Small intestine (tissue), 7 donors: Measurements from ENCODE around the gene AIRE. TPM values are rescaled to one million over a fixed set of nuclear protein-coding genes. Genes with fewer than 3 reads are reported as not detected.

ENCODE experiments used
- DNase-seq, 2 donors: peaks; one replicate each; pipeline versions ENCODE4 v3.0.0 to v3.0.0-alpha.2; 2013
- FAIRE-seq: peaks from 2 replicates; lab custom pipeline; 2012; peaks lifted over from hg19 to GRCh38; lab: Jason Lieb, UNC
- H3K27ac ChIP-seq, 3 donors: one replicate each; pipeline ENCODE4 v1.5.1; 2013; ENCODE audit warnings: low read length in 2 of 3, mild to moderate bottlenecking in 2 of 3, control low read depth in 1 of 3, inconsistent platforms in 1 of 3, low read depth in 1 of 3, moderate library complexity in 1 of 3
- H3K27me3 ChIP-seq, 3 donors: one replicate each; pipeline ENCODE4 v1.6.1; 2013; ENCODE audit warnings: low read length in 3 of 3, inconsistent platforms in 1 of 3; ENCODE audit not compliant: control insufficient read depth in 3 of 3, insufficient read depth in 3 of 3
- H3K36me3 ChIP-seq, 3 donors: one replicate each; pipeline ENCODE4 v1.6.1; 2013; ENCODE audit warnings: low read length in 3 of 3, inconsistent platforms in 1 of 3, low read depth in 1 of 3, mild to moderate bottlenecking in 1 of 3, moderate library complexity in 1 of 3; ENCODE audit not compliant: control insufficient read depth in 3 of 3, insufficient read depth in 2 of 3
- H3K4me1 ChIP-seq, 3 donors: one replicate each; pipeline ENCODE4 v1.6.1; 2013; ENCODE audit warnings: low read length in 2 of 3, inconsistent platforms in 1 of 3, low read depth in 1 of 3, mild to moderate bottlenecking in 1 of 3, moderate library complexity in 1 of 3; ENCODE audit not compliant: control insufficient read depth in 3 of 3, insufficient read depth in 2 of 3
- H3K4me3 ChIP-seq, 3 donors: one replicate each; pipeline ENCODE4 v1.5.1; 2013; ENCODE audit warnings: low read length in 3 of 3, control low read depth in 1 of 3, inconsistent platforms in 1 of 3, low read depth in 1 of 3, mild to moderate bottlenecking in 1 of 3, moderate library complexity in 1 of 3
- H3K9me3 ChIP-seq, 2 donors: one replicate each; pipeline ENCODE4 v1.6.1; 2013; ENCODE audit warnings: low read depth in 1 of 2, low read length in 1 of 2; ENCODE audit not compliant: control insufficient read depth in 2 of 2, insufficient read depth in 1 of 2
- WGBS, 3 donors: extraction: QIAGEN DNeasy Blood & Tissue Kit; methylation state at CpG; one replicate each; pipeline ENCODE4 v1.1.7; 2013; 5-methylcytosine and 5-hydroxymethylcytosine counted together
- polyA plus RNA-seq, 4 donors: library from polyadenylated mRNA; stranded (reverse) in 3 of 4; unstranded in 1 of 4; fragments of 200-250 nt in 3 of 4; fragments of 120-200 nt in 1 of 4; gene quantifications; one replicate each; pipeline versions ENCODE4 v1.2.1 to v1.2.3, GENCODE V29; 2013
- donor health status: healthy with polysubstance abuse.
- donor health status: control.
- donor health status: control.
- donor health status: Bipolar disorder and iron deficiency.
- donor health status: healthy.

The AIRE gene
- polyA plus RNA-seq, 4 donors = 0.06 to 7.0 TPM; not detected in 2

DNA sequence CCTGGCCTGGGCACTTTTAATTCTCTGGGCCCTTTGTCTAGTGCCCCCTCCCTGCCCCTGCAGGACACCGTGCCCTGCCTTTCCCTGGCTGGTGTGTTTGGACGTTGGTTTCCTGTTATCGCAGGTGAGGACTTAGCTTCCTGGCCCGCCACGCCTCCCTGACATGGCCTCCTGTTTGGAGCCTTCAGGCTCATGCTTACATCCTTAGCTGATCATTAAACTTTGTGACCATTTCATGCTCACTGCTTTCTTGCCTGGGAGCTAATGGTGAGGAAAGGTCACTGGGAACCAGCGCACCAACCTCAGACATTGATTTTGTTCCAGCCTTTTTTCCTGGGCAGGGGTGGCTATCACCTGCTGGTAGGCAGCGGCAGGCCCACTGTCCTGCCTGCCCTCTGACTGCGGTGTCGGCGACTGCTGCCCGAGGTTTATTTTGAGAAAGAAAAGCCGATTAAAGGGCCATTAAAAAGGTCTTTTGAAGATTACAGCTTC is 17.9 kb downstream of the AIRE start:
- H3K27me3 ChIP-seq = no peaks in the 10 kb centered on the region
- DNase-seq = peak; percentile 93 to 97
- peaks cover 2 to 52% (median 5%) of the 10 kb centered on the region in 3 donors for H3K36me3 ChIP-seq
- no peaks in the 10 kb centered on the region for H3K9me3 ChIP-seq
- H3K4me1 ChIP-seq = peaks cover 10 to 52% (median 11%) of the 10 kb centered on the region in 3 donors
- 21 to 55% (median 25%) methylated on average over 12 of the region's 12 CpGs for WGBS, 3 donors
- H3K4me3 ChIP-seq = no peak overlapping the region
- H3K27ac ChIP-seq = peak overlapping the region; percentile 83 to 95 (median 84)
- no peak for FAIRE-seq

DNA sequence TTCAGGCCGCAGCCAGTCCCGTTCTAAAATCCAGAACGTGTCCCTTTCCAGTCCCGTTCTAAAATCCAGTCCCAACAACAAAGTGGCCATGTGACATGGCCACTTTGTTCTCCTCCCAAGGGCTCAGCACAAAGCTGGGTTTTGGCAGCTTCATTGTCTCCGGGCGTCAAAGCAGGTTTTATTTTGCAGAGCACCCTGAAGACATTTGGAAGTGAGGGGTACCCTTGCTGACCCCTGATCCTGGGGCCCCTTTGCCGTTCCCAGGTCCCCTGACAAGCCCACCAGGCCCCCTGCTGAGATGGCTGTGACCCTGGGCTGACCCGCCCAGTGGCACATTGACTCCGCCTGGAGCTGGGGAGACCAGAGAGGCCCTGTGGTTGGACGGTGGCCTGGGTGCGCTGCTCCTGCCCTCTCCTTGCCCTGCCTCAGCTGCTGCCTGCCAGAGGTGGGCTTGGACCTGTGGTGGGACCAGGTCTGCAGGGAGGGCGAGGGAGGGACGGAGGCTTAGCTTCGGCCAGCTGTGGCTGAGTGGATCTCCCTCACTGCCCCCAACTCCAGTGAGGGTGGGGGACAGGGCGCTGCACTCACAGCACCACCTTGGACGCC is 18.4 kb downstream of the AIRE start:
- DNase-seq (peak; percentile 22 to 39), FAIRE-seq (no peak)
- H3K4me3 ChIP-seq = no peak overlapping the region
- peaks cover 10 to 50% (median 11%) of the 10 kb centered on the region in 3 donors for H3K4me1 ChIP-seq
- H3K36me3 ChIP-seq = peaks cover 2 to 58% (median 5%) of the 10 kb centered on the region in 3 donors
- 48 to 65% (median 50%) methylated on average over 14 to 16 of the region's 16 CpGs for WGBS, 3 donors
- H3K9me3 ChIP-seq = no peaks in the 10 kb centered on the region
- no peaks in the 10 kb centered on the region for H3K27me3 ChIP-seq
- peak overlapping the region; percentile 83 to 95 (median 84) for H3K27ac ChIP-seq

DNA sequence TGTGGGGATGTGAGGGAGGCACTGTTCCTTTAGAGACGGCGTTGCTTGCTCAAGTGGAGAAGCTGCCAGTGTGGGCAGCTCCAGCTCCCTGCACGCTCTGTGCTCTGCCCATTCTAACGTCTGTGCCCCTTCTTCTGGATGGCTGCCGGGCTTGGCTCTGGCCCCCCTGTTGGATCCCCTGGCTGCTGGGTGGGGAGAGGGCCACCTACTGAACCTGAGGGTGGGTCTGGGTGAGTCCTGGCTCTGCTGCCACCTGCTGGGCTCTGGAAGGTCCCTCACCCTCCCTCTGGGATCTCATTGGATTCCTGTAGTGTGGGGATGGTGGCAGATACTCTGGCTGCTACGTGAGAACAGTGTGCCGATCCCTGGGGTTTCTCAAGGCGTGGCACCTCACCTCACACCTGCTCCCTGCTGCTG is 19.2 kb downstream of the AIRE start:
- H3K36me3 ChIP-seq = peaks cover 2 to 66% (median 5%) of the 10 kb centered on the region in 3 donors
- H3K27me3 ChIP-seq = no peaks in the 10 kb centered on the region
- H3K9me3 ChIP-seq = no peaks in the 10 kb centered on the region
- peaks cover 10 to 45% (median 11%) of the 10 kb centered on the region in 3 donors for H3K4me1 ChIP-seq
- H3K4me3 ChIP-seq = no peak overlapping the region
- peak overlapping the region; percentile 17 to 95 (median 84) for H3K27ac ChIP-seq
- DNase-seq (peak; percentile 60 to 79), FAIRE-seq (no peak)
- WGBS, 3 donors = 43 to 54% (median 53%) methylated on average over 8 of the region's 8 CpGs

DNA sequence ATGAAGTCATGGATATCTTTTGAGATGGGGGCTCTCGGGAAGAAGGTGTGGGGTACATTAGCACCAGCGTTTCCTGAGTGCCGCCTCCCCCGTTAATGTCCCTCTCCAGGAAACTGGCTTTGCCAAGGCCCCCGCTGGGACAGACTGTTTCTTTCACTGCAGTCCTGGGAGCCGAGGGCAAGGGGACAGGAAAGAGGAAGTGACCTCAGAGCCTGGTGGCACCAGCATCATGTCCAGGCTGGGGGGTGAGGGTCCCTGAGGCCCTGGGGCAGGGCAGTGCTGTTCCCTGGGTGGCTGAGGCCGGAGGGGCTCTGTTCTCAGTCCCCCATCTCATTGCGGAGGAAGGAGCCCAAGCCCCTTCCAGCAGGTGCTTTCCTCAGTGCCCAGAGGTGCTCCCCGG is 20.0 kb downstream of the AIRE start:
- no peak for FAIRE-seq
- Histone ChIP-seq H3K9me3 (no peaks in the 10 kb centered on the region), H3K4me1 (peaks cover 10 to 45% (median 11%) of the 10 kb centered on the region in 3 donors), H3K36me3 (peaks cover 2 to 74% (median 5%) of the 10 kb centered on the region in 3 donors), H3K4me3 (no peak overlapping the region), H3K27ac (no peak overlapping the region), H3K27me3 (no peaks in the 10 kb centered on the region)
- no peak for DNase-seq
- 78 to 85% (median 83%) methylated on average over 8 to 9 of the region's 9 CpGs for WGBS, 3 donors

DNA sequence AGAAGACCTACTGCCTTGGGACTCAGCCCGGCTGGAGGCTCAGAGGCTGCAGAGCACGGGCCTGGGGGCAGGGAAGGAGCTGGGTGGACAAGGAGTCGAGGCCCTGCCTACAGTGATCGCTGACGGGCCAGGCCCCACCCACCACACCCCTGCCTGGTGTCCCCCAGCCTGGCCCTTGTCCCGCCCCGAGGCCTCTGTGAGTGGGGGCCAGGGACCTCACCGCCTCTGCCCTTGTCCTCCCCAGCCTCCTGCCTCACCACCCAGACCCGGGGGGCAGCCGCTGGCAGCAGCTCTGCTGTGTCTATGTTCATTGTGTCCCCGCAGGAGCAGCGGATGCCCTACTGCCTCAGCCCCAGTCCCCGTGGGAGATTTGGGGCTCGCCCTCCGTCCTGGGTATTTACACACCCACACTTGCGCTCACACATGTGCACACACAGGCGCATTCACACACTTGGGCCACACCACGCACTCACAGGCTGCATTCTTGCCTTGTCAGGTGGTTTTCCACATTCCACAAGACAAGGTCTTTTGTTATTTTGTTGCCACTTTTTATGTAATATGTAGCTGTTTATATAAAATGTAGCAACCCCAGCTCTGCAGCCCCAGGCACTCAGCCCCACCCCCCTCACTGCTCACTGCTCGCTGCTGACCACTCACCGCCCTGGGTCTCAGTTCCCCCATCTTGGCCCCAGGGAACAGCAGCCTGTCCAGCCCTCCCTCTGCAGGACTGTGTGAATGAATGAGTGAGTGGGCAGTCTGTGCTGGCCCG is 21.4 kb downstream of the AIRE start:
- Histone ChIP-seq H3K27ac (no peak overlapping the region), H3K4me3 (no peak overlapping the region), H3K4me1 (peaks cover 8 to 37% (median 11%) of the 10 kb centered on the region in 3 donors), H3K36me3 (peaks cover 11 to 81% (median 12%) of the 10 kb centered on the region in 3 donors), H3K27me3 (no peaks in the 10 kb centered on the region), H3K9me3 (no peaks in the 10 kb centered on the region)
- 86 to 93% (median 90%) methylated on average over 16 to 21 of the region's 21 CpGs for WGBS, 3 donors
- DNase-seq = no peak
- no peak for FAIRE-seq

DNA sequence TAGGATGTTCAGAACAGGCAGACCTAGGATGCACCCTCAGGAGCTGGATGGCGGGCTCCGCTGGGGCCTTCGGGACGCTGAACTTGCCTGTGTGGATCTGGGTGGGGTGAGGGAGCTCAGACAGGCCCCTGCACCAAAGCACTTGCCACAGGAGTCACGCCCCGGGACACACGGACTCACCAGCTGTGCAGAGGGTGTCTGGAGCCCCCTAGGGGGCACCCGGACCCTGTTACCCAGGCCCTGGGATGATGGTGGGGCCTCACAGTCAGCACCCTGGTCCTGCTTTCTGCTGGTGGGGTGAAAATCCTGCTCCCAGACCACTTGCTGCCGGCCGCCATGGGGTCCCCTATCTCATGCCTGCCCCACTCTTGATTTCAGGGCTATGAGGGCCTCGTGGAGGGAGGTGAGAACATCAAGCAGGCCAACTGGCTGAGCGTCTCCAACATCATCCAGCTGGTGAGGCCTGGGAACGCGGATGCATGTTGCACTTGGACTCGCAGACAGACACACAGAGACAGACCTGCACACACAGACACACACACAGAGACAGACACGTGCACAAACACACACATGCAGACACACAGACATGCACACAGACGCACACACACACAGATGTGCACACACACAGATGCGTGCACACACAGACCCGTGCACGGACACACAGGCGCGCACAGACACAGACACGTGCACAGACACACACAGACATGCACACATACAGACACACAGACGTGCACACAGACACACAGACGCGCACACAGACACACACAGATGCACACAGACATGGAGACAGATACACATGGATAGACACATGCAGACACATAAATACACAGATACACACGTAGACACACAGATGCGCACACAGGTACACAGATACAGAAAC is 25.2 kb downstream of the AIRE start:
- no peak for FAIRE-seq

DNA sequence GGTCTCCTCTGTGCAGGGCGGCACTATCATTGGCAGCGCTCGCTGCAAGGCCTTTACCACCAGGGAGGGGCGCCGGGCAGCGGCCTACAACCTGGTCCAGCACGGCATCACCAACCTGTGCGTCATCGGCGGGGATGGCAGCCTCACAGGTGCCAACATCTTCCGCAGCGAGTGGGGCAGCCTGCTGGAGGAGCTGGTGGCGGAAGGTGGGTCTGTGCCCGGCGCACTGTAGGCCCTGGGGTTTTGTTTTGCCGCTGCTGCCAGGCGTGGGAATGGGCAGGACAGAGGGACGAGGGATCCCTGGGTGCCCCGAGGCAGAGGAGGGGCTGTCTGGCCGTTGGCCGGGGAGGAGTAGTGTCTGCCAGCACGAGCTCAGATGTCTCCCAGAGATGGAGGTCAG is 26.4 kb downstream of the AIRE start:
- no peak for FAIRE-seq
- Histone ChIP-seq H3K4me3 (no peak overlapping the region), H3K27ac (no peak overlapping the region), H3K9me3 (no peaks in the 10 kb centered on the region), H3K4me1 (no peaks in the 10 kb centered on the region), H3K36me3 (peaks cover 22 to 99% (median 28%) of the 10 kb centered on the region in 3 donors), H3K27me3 (no peaks in the 10 kb centered on the region)
- 92 to 95% (median 93%) methylated on average over 21 to 22 of the region's 22 CpGs for WGBS, 3 donors
- no peak for DNase-seq

More for the DNA sequence above, 25.2 kb downstream of the AIRE start:
- WGBS, 3 donors = 91 to 92% (median 92%) methylated on average over 27 to 28 of the region's 28 CpGs
- no peaks in the 10 kb centered on the region for H3K27me3 ChIP-seq
- no peaks in the 10 kb centered on the region for H3K9me3 ChIP-seq
- H3K27ac ChIP-seq = no peak overlapping the region
- no peak overlapping the region for H3K4me3 ChIP-seq
- peaks cover 0 to 7% (median 0%) of the 10 kb centered on the region in 3 donors for H3K4me1 ChIP-seq
- H3K36me3 ChIP-seq = peaks cover 22 to 99% (median 23%) of the 10 kb centered on the region in 3 donors
- DNase-seq = no peak

DNA sequence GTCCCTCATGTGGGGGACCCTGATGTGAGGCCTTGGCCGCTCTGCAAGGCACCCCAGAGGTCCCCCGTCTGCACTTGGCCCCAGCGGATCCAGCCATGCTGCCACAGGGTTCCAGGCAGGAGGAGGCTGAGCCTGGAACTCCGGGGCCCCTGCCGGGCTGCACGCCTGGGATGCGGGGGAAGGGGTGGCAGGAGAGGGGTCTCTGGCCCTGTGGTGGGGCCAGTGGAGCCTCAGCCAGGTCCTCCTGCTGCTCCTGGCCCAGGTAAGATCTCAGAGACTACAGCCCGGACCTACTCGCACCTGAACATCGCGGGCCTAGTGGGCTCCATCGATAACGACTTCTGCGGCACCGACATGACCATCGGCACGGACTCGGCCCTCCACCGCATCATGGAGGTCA is 27.0 kb downstream of the AIRE start:
- WGBS, 3 donors = 96 to 98% (median 97%) methylated on average over 17 to 19 of the region's 19 CpGs
- no peaks in the 10 kb centered on the region for H3K27me3 ChIP-seq
- H3K4me3 ChIP-seq = no peak overlapping the region
- H3K9me3 ChIP-seq = no peaks in the 10 kb centered on the region
- peaks cover 20 to 99% (median 28%) of the 10 kb centered on the region in 3 donors for H3K36me3 ChIP-seq
- H3K27ac ChIP-seq = no peak overlapping the region
- FAIRE-seq (no peak), DNase-seq (no peak)
- H3K4me1 ChIP-seq = no peaks in the 10 kb centered on the region
